ENCODE data around the gene DNAJC1.
"Not testable (repeated sequence)": the region's sequence is repeated elsewhere in the genome, so short reads cannot be mapped to it uniquely, and the experiment has no call there.

The DNAJC1 gene, protein sequence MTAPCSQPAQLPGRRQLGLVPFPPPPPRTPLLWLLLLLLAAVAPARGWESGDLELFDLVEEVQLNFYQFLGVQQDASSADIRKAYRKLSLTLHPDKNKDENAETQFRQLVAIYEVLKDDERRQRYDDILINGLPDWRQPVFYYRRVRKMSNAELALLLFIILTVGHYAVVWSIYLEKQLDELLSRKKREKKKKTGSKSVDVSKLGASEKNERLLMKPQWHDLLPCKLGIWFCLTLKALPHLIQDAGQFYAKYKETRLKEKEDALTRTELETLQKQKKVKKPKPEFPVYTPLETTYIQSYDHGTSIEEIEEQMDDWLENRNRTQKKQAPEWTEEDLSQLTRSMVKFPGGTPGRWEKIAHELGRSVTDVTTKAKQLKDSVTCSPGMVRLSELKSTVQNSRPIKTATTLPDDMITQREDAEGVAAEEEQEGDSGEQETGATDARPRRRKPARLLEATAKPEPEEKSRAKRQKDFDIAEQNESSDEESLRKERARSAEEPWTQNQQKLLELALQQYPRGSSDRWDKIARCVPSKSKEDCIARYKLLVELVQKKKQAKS

DNA sequence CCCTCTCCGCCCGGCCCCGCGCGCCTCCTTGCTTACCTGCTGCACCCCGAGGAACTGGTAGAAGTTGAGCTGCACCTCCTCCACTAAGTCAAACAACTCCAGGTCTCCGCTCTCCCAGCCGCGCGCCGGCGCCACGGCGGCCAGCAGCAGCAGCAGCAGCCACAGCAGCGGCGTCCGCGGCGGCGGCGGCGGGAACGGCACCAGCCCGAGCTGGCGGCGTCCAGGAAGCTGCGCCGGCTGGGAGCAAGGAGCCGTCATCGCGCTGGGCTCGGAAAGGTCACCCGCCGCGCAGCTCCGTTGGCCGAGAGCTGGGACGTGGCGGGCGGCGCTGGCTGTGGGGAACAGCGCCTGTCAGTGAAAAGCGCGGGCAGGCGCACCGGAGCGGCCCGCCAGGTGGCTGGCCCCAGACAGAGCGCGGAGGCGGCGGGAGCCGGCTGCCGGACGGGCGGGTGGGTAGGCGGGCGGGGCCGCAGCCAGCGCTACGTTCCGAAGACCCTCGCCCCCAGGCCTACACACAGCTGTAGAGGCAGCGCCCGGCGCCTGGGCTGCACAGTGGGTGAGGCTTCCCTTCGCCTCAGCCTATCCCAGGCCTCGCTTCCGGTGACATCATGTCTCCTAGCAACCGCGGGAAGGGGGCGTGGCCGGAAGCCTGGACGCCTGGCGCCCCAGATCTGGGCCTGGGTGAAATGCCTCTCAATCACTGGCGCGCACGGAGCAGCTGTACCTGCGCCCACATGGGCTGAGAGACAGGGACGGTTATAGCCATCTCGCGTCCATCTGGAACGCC, at the start of gene DNAJC1:
DNAJC1 (minus strand) TSS at position 554 of the 787 bp plus-strand sequence; CDS start at position 258, 296 bp downstream.
- DNase-seq: peak; percentile 78

DNA sequence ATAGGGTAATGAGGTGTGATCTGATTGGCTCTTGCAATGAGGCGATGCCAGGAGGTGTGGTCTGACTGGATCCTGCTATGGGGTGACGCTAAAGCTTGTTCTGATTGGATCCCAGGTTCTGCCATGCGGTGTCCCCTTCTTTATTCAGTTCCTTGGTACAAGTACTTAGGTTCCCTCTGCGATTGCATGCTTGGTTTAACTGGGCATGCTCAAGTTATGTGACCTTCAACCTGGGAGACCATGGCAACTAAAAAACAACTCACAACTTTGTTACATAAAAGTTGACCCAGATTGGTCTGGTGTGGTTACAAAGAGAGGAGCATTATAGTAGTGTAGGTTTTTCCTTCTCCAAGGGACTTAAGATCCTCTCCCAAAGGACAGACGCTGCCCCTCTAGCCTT, 49.5 kb upstream of the DNAJC1 start:
- no peak for DNase-seq

DNA sequence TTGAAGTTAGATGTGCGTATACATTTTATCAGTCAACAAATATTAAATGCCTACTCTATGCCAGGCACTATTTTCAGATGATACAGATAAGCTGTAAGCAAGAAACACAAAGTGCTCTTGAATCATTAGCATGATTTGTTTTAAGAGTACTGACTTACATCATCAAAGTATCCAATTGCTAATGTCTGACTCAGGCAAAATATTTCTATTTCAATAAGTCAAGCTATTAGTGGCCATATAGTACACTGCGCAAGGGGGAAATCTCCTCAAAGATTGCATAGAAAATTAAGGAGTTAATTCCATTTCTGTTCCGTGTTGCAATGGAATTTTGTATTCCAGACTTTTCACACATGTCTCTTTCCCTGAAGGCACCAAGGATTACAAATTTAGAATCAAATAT, 46.1 kb upstream of the DNAJC1 start:
- no peak for DNase-seq

DNA sequence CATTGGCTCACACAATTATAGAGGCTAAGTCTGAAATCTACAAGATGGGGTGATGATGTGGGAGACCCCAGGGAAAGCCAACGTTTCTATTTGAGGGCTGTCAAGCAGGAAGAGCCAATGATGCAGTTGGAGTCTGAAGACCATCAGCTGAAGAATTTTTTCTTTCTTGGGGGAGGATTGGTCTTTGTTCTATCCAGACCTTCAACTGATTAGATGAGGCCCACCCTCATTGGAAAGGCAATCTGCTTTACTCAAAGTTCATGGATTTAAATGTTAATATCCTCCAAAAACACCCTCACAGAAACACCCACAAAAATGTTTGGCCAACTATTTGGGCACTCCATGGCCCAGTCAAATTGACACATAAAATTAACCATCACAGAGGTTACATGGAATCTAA, 44.3 kb upstream of the DNAJC1 start:
- DNase-seq: no peak

DNA sequence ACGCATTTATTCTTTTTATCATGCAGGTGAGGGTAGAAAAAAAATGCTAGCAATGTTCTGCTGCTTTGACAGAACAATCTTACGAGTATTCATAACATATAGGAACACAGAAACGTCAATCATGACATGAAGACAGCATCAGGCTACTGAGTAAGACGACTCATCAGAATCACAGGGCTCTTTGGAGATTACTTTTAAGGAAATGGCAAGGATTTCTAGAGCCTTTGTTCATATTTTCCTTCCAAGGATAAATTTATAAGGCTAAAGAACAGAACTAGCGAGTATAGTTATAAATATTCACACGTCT, 39.8 kb upstream of the DNAJC1 start:
- DNase-seq: no peak

DNA sequence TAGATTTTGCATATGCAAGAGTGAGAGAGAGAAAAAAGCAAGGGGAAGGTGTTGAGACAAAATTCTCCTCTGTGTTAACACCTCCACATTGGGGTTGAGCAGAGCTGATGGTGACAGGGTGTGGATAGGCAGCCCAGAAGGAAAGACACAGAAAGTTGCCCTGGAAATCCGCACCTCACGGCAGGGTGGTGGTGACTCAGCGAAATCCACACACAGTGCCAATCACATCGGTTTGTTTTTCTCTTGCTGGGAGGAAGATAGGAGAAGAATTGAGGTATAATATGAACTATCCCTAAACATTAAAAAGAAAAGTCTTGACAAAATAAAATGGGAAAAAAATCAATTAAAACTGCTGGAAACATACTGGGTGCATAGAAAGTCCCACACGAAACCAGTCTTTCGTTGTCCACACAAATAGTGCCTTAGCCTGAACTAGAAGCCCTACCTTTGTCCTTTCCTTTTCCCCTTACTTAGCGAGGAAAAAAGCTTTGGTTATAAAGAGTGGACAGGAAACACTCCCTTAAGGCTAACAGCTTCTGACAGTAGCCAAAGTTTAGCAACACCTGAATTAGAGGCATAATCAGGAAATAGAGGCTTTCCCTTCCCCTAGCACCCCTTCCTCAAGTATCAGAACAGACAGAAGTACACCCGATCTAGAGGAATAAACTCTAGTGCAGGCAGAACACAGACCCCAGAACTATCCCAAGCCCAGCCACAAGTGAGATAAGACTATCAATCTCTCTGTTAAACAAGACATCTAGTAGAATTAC, 39.2 kb upstream of the DNAJC1 start:
- DNase-seq: no peak

DNA sequence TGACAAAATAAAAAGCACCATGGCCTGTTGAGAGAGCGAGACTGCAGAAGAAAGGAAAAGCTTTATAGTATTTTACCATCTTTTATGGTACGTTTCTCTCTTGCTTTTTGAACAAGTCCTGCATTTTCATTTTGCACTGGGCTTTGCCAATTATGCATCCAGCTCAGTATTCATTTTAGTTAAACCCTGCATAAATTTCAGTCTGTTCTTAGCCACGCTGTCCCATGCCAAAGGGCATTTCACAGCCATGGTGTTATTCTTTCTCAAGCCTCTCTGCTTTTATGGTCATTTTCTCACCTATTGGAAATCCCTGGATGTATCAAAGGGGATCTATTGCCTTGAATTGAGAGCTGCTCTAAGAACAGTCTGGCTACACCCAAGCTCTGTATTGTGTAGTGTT, 30.8 kb upstream of the DNAJC1 start:
- no peak for DNase-seq

DNA sequence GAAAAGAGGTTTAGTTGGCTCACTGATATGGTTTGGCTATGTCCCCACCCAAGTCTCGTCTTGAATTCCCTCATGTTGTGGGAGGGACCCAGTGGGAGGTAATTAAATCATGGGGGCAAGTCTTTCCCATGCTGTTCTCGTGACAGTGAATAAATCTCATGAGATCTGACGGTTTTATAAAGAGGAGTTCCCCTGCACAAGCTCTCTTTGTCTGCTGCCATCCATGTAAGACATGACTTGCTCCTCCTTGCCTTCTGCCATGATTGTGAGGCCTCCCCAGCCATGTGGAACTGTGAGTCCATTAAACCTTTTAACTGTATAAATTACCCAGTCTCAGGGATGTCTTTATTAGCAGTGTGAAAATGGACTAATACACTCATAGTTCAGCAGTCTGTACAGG, 28.7 kb upstream of the DNAJC1 start:
- not testable (repeated sequence) for DNase-seq

DNA sequence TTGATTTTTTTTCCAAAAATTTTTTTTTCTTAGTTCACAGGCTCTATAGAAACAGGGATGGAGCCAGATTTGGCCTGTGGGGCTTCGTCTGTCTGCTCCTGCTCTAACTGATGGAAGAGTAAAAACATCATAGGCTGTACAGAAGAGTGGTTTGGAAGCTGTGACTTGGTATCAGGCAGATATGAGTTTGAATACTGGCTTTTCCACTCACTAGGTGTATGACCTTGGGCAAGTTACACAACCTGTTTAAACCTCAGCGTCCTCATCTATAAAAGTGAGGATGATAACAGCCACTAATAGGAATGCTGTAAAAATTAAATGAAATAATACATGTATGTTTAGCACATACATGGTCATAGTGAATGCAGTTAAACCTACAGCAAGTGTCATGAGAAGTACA, 26.9 kb upstream of the DNAJC1 start:
- DNase-seq: no peak

DNA sequence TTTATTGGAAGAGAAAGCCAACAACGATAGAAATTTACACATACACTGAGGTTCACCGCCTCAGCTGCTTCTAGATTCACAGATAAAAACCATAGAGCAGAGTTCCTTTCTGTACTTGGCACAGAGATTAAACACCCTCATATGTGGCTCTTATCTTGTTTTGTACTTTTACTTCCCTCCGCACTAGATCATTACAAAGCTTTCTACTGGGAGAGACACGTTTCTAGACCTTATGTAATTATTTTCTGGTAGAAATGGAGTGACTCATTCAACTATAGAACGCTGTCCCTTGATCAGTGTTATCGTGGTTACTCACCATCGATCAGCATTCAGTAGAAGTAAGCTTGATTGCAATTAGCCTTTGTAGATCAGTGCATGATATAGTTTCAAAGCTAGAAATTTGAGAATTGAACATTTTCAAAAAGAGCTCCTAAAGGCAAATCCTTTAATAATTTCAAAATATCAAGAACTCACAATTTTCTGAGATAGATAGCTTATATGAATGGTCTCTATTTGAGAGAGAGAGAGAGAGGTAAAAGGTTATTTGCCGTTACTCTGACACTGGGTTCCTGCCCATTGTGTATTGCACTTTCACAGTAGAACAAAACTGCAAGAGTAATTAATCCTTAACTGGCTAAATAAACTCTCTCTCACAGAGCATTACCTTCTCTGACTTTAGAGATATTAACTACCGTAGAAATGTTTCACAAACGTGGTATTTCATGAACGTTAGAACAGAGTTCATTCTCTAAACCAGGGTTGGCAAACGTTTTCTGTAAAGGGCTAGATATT, 26.1 kb upstream of the DNAJC1 start:
- DNase-seq: no peak

DNA sequence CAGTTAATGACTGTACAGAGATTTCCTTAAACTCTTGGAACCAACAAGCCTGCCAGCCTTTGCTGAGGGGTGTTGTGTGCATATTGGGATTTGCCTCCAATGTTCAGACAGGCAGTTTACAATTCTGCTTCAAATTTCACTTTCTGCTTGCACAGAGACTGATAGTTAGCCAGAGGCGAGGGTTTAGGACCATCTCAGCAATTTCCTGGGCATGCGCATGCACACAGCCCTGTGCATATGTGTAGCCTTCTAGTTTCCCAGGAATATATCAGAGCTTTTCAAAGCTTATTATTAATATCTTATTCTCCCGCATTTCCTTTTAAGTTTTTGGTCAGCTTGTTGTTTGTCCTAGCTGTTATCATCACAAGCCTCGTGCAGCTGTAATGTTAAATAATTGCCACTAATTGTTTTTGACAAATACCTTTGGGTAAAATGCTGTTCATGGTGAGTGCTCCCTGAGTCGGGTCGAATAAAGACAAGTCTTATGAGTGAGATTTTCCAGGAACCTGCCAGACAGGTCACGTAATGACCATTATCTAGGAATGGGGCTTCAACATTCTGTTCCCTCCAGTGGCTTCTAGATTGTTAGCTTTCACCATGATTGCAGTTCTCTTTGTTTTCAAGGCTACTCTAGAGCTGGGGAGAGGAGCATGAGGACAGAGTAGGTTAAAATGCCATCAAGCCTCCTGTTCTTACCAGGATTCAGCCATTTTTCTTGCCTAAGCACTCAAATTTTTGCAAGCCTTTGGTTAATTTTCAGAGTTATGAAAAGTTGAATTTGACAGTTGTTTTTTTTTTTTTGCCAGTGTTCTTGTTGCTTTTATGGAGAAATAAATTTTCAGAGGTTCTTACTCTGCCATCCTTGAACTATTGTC, 24.1 kb upstream of the DNAJC1 start:
- DNase-seq: no peak

DNA sequence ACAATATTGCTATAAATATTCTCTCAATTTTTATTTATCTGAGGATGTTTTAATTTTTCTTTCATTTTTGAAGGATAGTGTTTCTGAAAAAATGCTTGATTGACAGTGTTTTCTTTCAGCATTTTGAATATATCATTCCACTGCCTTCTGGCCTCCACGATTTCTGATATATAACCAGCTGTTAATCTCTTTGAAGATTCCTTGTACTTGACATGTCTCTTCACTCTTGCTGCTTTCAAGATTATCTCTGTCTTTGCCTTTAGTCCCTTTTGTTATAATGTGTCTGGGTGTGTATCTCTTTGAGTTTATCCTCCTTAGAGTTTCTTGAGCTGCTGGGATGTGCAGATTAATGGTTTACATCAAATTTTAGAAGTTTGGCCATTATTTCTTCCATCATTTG, 22.8 kb upstream of the DNAJC1 start:
- no peak for DNase-seq

DNA sequence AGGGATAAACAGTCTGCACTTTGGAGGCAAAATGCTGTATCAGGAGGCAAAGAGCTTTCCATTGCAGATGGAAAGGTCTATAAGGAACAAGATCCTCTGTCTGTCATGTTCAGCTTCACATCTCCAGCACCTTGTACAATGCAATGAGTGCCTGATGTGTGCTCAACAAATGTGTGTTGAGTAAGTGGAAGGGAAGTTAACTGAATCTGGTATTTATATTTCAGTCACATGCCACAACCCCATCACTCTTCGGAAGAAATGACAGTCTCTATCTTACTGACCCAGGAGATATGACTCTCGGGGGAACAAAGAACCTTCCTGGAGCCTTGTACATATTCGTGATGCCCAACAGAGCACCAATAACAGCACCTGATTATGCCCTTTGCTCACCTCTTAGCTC, 20.0 kb upstream of the DNAJC1 start:
- no peak for DNase-seq

DNA sequence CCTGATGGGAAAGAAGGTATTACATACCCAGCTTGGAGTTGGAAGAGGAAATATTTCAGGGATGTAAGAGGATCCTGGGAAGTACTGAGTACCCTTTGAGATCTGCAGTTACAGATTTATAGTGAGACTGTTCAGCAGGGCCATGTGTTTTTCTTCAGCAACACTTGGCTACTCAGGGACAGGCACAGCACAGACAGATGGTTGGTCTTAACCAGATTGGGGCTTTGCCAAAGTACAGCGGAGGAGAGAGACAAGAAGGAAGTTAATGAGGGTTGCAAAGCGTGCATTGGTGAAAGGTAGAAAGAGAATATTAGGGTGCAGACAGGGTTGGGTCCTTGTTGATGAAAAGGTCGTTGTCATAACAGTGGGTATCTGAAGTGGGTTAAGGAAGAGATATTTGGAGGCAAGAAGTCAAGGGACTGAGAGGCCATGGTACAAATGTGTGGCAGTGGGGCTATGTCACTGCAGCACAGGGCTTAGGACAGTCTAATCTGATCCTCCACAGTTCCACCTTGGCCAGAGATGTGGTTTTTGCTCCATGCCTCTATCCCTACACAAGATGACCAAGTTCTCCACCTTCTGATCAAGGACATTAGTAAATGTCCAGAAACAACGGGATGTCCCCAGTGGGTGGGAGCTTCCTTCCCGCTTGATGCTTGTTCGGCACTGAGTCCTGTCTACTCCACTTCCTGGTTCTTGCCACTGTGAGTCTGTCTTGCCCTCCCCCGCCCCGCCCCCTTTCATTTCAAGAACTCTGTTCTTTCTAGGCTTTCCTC, 18.9 kb upstream of the DNAJC1 start:
- DNase-seq: no peak

DNA sequence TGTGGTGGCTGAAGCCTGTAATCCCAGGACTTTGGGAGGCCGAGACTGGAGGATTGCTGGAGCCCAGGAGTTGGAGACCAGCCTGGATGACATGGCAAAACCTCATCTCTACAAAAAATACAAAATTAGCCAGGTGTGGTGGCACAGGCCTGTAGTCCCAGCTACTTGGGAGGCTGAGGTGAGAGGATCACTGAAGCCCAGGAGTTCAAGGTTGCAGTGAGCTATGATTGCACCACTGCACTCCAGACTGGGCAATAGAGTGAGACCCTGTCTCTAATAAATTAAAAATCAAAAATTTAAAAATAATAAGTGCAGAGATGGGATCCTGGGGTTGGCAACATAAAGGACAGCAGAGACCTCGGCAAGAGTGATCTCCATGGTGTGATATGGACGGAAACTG, 17.6 kb upstream of the DNAJC1 start:
- DNase-seq: not testable (repeated sequence)

DNA sequence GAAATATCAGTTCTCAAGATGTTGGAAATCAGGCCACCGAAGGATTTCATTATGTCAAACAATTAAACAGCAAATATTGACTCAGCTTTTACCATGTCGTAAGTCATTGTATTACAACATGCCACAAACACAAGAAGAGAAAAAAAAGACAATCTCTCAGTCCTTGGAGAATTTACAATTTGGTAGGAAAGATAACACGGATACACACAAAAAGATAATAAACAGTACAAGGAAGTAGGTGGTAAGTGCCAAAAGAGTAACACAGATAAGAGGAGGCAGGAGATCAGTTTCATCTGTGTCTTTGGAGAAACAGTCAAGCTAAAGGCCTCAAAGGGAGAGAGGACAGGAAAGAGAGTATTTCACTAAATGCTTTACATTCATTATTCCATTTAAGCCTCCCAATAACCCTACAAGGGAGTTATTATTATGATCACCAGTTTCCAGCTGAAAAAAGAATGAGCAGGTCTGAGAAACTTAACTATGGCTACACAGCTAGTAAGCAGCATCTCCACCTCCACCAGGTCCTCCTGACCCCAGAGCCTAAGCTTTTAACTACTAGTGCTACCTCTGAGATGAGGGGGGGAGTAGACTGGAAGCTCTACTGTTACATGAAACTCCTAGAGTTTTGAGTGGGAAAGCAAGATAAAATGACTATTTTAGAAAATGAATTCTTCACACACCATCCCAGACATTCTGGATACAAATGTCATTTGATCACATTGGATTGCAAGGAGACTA, 13.9 kb upstream of the DNAJC1 start:
- DNase-seq: no peak

DNA sequence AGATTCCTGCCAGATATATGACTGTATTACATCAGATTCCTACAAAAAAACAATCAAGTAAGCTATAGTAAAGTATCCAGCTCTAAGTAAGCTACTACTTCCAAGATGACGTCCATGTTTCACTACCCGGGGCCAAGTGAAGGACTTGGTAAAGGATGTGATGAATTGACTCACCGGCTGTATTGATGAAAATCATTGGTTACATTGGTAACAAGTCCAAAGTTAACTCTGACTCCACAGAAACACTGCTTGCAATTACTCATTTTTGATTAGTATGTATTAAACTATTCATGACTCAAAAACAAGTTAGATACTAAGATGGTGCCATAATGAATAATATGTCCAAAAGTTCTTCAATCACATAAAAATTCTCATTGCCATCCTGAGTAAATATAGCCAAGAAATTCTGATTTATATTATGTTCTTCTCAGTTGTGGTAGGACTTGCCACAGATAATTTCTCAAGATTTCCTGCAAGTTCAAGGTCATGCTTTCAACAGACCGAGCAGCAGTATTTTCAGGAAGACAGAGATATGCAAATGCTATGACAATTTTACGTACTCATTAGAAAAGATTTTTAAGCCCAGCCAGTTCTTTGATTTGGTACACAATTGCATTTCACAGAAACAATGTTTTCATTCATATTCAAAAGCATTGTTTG, 12.6 kb upstream of the DNAJC1 start:
- DNase-seq: no peak

DNA sequence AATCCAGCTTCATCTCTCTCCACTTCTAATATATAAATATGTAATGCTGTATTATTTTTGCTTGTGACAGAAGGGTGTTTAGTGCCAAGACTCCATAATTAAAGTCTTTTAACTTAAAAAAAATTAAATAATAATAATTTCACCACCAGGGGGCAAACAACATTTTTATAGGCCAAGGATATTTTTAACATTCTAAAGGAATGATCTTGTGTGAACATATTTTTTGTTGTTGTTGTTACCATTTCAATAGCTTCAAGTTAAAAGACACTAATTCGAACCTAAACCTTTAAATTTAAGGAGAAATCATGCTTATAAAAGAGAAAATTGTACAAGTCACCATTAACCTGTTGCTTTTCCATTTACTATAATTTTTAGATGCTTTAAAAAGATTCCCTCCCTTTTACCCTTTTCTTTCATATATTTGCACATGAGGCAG, 7.5 kb upstream of the DNAJC1 start:
- no peak for DNase-seq

DNA sequence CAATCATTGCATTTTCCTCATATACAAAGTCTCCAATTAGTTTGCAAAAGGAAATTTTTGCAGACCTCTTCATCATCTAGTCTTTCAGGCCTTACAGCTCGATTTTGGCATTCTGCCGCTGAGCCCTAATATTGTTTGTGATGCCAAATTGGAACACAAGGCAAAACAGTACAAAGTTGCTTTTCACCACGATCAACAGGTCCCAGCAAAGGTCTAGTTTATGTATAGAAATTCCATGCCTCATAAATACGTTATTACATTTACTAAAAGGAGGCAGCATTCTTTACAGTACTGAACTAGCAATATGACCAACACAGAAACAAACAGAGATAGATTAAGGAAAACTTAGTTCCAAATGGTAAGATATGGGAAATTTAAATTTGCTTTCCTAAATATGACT, 7.0 kb upstream of the DNAJC1 start:
- DNase-seq: no peak

Data from NCI-H2029 (cell line).